ENCODE data around the gene LMOD1.
A peak's percentile ranks its signal among the peaks of the same experiment; 100 is the strongest.
"Not testable (repeated sequence)": the region's sequence is repeated elsewhere in the genome, so short reads cannot be mapped to it uniquely, and the experiment has no call there.

The LMOD1 gene

GRCh38 chr1:201890806-201891450 lies 55.4 kb downstream of the LMOD1 start:
- no peak for DNase-seq

- DNase-seq: no peak
Measured at GRCh38 chr1:201890223-201890622, 56.1 kb downstream of the LMOD1 start.

DNA sequence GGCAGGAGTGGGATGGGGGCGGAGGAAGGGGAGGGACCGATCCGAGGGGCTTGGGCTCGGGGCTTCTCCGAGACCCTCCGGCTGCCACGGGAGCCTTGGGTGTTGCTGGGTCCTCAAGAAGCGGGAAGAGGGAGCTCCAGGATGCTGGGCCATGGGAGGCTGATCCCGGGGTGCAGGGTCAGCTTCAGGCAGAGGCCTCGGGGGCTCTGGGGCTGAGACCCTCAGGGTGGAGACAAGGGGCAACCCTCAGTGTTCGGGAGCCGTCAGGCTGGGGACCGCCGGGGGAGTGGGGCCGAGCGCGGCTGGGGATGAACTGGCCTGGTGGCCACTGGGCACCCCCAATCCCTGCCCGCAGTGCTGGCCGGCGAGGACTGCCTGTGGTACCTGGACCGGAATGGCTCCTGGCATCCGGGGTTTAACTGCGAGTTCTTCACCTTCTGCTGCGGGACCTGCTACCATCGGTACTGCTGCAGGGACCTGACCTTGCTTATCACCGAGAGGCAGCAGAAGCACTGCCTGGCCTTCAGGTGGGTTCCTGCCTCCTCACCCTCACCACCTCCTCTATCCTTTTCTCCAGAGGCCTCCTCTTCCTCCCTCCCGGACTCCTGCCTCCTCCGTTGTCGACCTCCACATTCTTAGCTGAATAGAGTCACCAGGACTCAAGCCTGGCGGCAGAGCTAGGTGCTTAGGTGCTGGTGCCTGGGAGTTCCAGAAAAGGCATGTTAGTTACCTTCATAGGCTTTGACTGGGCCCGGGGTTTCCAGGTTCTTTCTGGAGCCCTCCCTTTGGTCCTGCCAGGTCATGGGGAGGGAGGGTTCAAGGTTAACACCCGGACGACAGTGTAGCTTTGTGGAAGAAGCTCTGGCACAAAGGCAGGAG lies 57.0 kb downstream of the LMOD1 start:
- no peak for DNase-seq

DNA sequence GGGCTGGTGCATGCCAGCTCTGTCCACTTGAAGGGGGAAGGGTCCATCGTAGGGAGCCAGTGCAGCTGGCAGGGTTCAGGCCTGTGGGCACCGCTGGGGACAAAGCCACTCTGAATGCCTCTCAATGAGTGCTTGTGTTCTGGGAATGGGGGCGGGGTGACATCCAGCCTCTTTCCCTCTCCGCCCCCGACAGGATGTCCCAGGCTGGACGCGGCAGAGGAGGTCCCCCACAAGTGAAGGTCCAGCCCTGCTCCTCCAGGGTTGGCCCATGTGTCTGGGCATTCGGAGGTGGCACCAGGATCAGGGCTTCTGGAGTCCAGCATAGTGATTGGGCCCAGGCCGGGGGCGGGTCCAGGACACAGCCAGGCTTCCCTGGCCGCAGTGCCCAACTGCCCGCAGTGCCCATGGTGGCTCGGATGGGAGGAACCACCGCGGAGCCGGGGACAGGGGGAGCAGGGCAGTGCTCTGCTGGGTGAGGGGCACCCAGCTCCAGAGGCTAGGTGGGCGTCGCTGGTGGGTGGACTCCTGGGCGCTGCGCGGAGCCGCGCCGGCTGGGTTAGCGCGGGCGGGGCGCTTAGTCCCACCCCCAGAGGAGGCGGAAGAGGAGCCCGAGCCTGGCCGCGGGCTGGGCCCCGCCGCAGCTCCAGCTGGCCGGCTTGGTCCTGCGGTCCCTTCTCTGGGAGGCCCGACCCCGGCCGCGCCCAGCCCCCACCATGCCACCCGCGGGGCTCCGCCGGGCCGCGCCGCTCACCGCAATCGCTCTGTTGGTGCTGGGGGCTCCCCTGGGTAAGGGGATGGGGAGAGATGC lies 57.9 kb downstream of the LMOD1 start, which contains the start of gene SHISA4:
SHISA4 (plus strand) TSS at position 617 of the 808 bp plus-strand sequence; CDS start at position 714, 97 bp downstream.
- DNase-seq: peak; percentile 3 to 5

GRCh38 chr1:201887116-201887866 lies 59.1 kb downstream of the LMOD1 start:
- no peak for DNase-seq

GRCh38 chr1:201886103-201886885 lies 60.1 kb downstream of the LMOD1 start:
- DNase-seq: no peak

GRCh38 chr1:201885531-201886075 lies 60.7 kb downstream of the LMOD1 start:
- DNase-seq: no peak

DNA sequence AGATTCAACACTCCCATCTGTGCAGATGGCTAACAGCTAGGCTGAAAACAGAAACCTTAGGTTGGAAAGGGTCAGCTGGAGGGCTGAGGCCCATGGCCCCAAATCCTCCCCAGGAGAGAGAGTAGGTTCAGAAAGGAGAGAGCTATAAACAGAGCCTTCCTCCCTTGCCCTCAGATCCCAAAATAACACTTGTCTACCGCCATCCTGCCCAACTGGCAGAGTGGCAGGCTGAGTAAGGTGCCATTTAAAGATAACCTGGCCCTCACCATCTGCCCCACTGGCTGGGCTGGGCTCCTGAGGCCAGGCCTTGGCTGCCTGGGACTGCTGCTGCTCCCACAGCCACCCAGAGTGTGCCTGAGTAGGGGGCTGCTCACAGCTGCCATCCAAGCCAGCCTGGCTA lies 61.9 kb downstream of the LMOD1 start:
- DNase-seq: no peak

DNA sequence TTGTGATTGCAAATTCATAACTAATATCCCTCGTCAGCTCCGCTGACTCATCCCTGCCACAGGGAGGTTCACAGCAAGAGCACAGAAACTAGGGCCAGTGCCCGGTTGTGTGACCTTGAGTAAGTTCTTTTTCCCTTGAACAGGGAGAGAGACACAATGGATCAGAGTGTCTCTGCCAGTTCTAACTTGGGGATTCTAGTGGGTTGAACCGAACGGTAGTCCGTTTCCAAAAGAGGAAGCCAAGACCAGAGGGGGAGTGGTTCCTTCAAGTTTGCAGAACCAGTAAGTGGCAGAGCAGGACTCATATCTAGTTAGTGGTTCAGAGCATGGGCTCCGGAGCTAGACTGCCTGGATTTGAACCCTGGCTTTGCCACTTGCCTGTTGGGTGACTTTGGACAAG lies 62.6 kb downstream of the LMOD1 start:
- no peak for DNase-seq

GRCh38 chr1:201883266-201883665 lies 63.1 kb downstream of the LMOD1 start:
- DNase-seq: no peak

DNA sequence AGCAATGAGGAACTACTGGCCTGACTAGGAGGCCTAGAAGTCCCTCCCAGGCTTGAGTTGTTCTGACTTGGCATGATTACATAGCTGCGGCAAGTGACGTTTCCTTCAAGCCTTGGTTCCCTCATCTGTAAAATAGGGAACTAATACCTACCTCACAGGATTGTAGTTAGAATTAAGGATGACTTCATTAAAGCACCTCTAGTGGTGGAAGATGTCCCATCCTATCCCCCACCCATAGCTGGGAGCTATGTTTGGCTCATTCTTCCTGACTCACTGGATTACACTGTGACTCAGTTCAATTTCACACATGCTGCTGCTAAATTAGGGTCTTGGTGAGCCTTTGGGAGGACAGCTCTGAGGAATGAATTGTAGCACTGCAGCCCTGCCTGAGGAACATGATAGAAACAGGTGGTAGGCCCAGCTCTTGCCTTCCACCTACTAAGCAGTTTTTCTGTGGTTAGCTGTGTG lies 63.6 kb downstream of the LMOD1 start:
- no peak for DNase-seq

- no peak for DNase-seq
Measured at GRCh38 chr1:201881617-201882016, 64.7 kb downstream of the LMOD1 start.

- DNase-seq: no peak
Measured at GRCh38 chr1:201880928-201881571, 65.3 kb downstream of the LMOD1 start.

DNA sequence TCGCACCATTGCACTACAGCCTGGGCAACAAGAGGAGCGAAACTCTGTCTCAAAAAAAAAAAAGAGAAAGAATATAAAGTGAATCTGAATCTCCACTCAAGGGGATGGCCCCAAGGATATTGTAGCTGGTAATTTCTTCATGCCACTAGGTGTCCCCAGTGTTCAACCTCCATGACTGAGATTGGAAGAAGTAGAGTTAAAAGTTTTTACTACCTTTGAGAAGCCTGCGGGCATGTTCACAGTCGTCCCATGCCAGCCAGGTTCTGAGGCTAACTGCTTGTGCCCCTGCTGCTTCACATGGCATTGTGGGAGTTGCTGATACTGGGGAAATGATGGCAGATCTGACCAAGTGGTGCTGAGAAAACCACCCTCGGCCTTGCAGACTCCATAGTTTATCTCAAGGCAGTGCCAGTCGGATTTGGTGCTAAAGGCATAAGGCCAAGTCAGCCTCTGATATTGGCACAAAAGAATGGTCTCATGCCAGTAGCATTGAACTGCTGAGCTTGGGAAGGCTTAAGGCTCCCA lies 68.4 kb downstream of the LMOD1 start:
- no peak for DNase-seq

DNA sequence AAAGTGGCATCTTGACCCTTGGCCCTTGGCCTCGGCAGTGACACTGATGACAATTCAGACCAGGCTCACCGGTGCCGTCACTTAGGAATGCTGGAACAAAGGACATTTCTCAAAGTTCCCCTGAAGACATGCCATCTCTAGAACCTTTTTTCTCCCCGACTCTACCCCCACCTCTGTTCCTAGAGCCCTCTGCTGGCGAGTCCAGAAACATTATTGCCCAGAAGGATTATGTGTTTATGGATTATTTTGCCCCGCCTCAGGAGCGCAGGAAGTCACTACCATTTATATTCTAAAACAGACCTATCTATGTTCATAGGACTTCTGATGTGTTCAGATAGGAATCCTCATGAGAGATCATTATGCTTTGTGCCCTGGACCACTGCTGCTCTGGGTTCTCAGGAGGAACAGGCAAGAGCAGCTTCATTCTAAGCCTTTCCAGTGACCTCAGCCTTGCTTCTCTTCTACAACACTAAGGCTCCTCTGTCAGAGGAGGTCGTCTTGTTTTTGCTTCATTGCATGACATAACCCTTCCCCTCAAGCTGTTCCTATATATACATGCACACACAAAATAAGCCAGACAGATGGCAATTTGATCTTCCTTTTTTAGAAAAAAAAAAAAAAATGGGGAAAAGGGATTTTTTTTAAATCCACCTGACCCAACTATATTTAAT lies 70.1 kb downstream of the LMOD1 start:
- no peak for DNase-seq

DNA sequence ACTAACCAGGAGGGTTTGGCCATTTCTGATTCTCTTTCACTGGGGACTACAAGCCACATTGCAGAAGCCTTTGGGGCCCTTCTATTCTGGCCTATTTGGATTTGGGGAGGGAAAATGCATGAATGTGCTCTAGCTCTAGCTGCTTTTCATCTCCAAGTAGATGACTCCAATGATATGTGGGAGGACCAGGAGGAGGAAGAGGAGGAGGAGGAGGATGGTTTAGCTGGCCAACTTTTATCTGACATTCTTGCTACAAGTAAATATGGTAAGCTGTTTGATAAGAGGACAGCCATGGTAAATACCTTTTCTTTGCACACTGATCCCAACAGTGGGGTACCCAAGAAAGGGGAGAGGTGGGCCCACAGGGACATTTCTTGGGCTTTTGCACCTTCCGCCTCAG lies 71.7 kb downstream of the LMOD1 start:
- DNase-seq: no peak

DNA sequence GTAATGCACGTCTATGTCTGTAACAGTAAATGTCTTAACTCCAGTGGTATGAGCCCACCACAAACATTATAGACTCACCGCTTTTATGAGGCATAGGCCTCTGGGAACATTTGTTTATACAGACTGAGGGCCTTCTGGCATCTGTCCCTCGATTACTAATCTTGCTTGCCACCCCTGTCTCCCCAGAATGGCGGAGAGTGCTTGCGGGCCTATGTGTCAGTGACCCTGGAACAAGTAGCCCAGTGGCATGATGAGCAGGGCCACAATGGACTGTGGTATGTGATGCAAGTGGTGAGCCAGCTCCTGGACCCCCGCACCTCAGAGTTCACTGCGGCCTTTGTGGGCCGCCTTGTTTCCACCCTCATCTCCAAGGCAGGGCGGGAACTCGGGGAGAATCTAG lies 76.0 kb downstream of the LMOD1 start:
- DNase-seq: no peak

DNA sequence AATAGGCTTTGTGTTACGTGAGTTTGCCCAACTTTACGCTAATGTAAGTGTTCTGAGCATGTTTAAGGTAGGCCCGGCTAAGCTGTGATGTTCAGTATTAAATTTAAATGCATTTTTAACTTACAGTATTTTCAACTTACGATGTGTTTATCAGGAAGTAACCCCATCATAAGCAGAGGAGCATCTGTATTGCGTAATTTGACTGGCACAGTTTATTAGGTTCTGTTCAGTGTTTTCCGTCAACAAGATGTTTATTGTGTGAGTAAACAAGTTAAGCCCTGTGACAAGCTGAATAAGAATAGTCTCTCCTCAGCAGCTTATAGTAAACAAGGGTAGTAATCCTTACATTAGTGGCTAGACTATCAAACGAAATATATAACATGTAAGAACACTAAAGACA lies 84.9 kb downstream of the LMOD1 start:
- DNase-seq: no peak

GRCh38 chr1:201859424-201859823 lies 86.9 kb downstream of the LMOD1 start:
- DNase-seq: no peak

DNA sequence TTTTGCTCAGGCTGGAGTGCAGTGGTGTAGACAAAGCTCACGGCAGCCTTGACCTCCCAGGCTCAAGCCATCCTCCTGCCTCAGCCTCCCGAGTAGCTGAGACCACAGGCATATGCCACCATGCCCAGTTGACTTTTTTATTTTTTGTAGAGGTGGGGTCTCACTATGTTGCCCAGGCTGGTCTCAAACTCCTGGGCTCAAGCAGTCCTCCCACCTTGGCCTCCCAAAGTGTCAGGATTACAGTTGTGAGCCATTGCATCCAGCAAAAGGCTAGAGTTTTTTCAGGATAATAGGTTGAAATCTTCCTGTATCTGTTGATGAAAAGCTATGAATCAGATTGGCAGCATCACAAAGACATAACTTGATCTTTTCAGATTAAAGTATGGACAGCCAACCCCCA lies 89.6 kb downstream of the LMOD1 start:
- DNase-seq: not testable (repeated sequence)
